BE2C (cell line): ENCODE data around the gene NXPH1.

ENCODE experiments used
- DNase-seq: peaks from one replicate; pipeline ENCODE4 v3.0.0-alpha.2; 2020
- H3K27me3 ChIP-seq: fragments of 250-450 bp; sonication (Bioruptor Pico); 2 replicates; pipeline ENCODE4 v1.5.1; 2020; ENCODE audit warnings: mild to moderate bottlenecking
- H3K36me3 ChIP-seq: fragments of 250-450 bp; sonication (Bioruptor Pico); 2 replicates; pipeline ENCODE4 v1.5.1; 2020; ENCODE audit warnings: mild to moderate bottlenecking
- H3K4me1 ChIP-seq: fragments of 250-450 bp; sonication (Bioruptor Pico); 2 replicates; pipeline ENCODE4 v1.5.1; 2020
- H3K4me3 ChIP-seq: 2 replicates; pipeline ENCODE4 v1.5.1; 2011; ENCODE audit warnings: low read depth, low read length
- H3K9me3 ChIP-seq: fragments of 250-450 bp; sonication (Bioruptor Pico); 2 replicates; pipeline ENCODE4 v1.5.1; 2020
- CTCF ChIP-seq: IDR thresholded peaks from 2 replicates; pipeline ENCODE4 v1.5.1; 2012; ENCODE audit warnings: mild to moderate bottlenecking, low read depth, low read length

The NXPH1 gene

GRCh38 chr7:8773518-8773917 is 340.1 kb downstream of the NXPH1 start:
- no peaks in the 10 kb centered on the region for H3K4me1 ChIP-seq
- DNase-seq, result no peak
- H3K4me3 ChIP-seq, result no peak overlapping the region
- no peaks in the 10 kb centered on the region for H3K36me3 ChIP-seq
- no peaks in the 10 kb centered on the region for H3K9me3 ChIP-seq
- TF ChIP-seq CTCF, result no peak
- no peaks in the 10 kb centered on the region for H3K27me3 ChIP-seq

- Histone ChIP-seq H3K27me3 (no peaks in the 10 kb centered on the region), H3K9me3 (no peaks in the 10 kb centered on the region), H3K4me3 (no peak overlapping the region), H3K4me1 (no peaks in the 10 kb centered on the region), H3K36me3 (no peaks in the 10 kb centered on the region)
- no peak for TF ChIP-seq CTCF
- DNase-seq, result no peak
These were observed 345.1 kb downstream of the NXPH1 start for GRCh38 chr7:8778459-8778858.

GRCh38 chr7:8781166-8781565 is 347.8 kb downstream of the NXPH1 start:
- no peak for DNase-seq
- Histone ChIP-seq H3K36me3 (no peaks in the 10 kb centered on the region), H3K9me3 (no peaks in the 10 kb centered on the region), H3K27me3 (no peaks in the 10 kb centered on the region), H3K4me3 (no peak overlapping the region), H3K4me1 (no peaks in the 10 kb centered on the region)
- no peak for TF ChIP-seq CTCF

- TF ChIP-seq CTCF, result no peak
- no peak for DNase-seq
- H3K4me3 ChIP-seq, result no peak overlapping the region
- H3K27me3 ChIP-seq, result no peaks in the 10 kb centered on the region
- no peaks in the 10 kb centered on the region for H3K4me1 ChIP-seq
- H3K9me3 ChIP-seq, result no peaks in the 10 kb centered on the region
- H3K36me3 ChIP-seq, result no peaks in the 10 kb centered on the region
These were observed 349.8 kb downstream of the NXPH1 start for GRCh38 chr7:8783229-8783628.

GRCh38 chr7:8785081-8785480 is 351.7 kb downstream of the NXPH1 start:
- DNase-seq, result no peak

GRCh38 chr7:8800986-8801385 is 367.6 kb downstream of the NXPH1 start:
- H3K36me3 ChIP-seq, result no peaks in the 10 kb centered on the region
- no peaks in the 10 kb centered on the region for H3K27me3 ChIP-seq
- TF ChIP-seq CTCF, result no peak
- DNase-seq, result no peak
- no peaks in the 10 kb centered on the region for H3K9me3 ChIP-seq
- no peak overlapping the region for H3K4me3 ChIP-seq
- H3K4me1 ChIP-seq, result no peaks in the 10 kb centered on the region

More at GRCh38 chr7:8785081-8785480, 351.7 kb downstream of the NXPH1 start:
- peak; percentile 27; the same call in 1 of the 2 replicates for TF ChIP-seq CTCF
- no peaks in the 10 kb centered on the region for H3K36me3 ChIP-seq
- no peaks in the 10 kb centered on the region for H3K4me1 ChIP-seq
- H3K4me3 ChIP-seq, result no peak overlapping the region
- no peaks in the 10 kb centered on the region for H3K9me3 ChIP-seq
- H3K27me3 ChIP-seq, result no peaks in the 10 kb centered on the region
